ENCODE data around the gene PANK2.
A peak's percentile ranks its signal among the peaks of the same experiment; 100 is the strongest.
"Not testable (repeated sequence)": the region's sequence is repeated elsewhere in the genome, so short reads cannot be mapped to it uniquely, and the experiment has no call there.

Gene PANK2

DNA sequence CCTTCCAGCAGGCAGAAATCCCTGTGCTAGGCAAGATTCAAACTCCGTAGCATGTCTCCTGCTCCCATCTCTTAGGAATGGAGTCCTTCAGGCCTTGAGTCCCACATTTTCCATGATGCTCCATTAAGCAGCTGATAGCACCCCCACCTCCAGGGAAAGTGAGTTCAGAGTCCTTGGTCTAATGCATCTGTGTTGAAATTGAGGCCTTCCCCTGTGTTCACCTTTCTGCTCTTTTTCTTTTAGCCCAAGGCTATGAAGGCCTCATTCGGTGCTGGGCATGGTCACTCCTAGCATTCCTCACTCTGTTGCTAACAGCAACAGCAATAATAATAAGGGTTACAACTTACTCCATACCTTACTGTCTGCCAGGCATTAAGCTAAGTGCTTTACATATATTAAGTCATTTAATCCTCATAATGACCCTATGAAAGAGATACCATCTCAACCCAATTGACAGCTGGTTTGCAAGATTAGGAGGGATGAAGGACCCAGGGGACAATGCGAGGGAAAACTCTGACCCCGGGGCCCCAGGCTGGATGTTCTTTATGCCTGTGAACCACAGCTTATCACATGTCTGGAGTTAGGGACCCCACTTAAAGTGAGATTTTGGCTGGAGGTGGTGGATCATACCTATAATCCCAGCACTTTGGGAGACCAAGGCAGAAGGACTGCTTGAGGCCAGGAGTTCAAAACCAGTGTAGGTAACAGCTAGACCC, 17.5 kb upstream of the PANK2 start:
- no peak for DNase-seq

DNA sequence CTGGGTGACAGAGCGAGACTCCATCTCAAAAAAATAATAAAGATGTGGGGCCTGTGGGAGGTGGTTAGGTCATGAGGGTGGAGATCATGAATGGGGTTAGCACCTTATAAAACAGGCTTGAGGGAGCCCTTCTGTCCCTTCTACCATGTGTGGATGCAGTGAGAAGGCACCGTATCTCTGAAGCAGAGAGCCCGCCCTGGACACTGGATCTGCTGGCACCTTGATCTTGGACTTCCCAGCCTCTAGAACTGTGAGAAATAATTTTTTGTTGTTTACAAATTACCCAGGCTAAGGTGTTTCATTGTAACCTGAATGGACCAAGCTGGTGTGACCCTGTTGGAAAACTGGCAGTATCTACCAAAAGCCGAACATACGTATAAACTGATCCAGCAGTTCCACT, 15.7 kb upstream of the PANK2 start:
- no peak for DNase-seq

DNA sequence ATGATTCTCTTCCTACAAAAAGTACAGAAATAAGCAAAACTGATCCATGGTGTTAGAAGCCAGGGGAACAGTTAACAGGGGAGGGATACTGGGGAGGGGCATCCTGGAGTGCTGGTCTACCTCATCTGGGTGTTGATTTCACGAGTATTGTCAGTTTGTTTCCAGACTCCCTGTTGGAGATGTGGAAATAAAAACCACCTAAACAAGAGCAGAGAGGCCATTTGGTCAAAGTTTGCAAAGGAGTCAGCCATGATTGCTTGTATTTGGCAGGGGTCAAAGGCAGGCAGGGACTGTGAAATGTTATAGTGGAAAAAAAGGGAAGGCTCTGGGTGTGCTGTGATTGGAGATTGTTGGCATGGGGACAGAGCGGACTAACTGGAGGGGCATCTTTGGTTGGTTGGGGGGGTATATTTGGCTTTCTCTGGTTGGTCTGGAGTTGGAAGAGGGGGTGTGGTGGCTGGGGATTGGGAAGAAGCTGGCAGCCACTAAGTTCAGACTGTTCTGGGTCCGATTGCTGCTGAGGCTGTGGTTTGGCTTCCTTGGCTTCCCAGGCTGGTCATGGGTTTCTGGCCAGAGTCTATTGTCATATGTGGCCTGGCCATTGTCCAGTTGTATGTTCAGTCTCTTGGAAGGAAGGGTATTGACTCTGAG, 14.9 kb upstream of the PANK2 start:
- DNase-seq = no peak

DNA sequence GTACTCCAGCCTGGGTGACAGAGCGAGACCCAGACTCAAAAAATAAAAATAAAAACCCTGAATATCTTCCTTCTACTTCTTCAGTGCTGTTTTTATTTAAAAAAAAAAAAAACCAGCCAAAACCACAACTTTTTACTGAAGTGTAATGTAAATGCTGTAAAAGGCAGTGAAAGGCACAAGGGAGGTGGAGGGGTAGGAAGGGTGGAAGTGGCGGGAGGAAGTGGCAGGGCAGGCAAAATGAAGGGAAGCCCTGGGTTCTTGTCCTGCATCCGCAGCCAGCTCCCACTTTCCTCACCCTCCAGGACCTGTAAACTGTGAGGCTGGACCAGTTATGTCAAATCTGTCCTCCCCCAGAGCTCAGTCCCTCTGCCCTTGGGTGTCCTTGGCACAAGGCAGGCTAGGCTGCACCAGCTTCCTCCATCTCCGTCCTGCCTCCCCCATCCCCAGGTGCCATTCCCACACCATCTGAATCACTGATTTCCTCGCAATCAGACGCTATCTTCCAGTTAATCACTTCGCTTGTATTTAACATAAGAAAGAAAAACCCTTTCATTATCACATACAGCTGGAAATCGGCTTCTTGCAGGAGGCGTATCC, 13.7 kb upstream of the PANK2 start:
- no peak for DNase-seq

DNA sequence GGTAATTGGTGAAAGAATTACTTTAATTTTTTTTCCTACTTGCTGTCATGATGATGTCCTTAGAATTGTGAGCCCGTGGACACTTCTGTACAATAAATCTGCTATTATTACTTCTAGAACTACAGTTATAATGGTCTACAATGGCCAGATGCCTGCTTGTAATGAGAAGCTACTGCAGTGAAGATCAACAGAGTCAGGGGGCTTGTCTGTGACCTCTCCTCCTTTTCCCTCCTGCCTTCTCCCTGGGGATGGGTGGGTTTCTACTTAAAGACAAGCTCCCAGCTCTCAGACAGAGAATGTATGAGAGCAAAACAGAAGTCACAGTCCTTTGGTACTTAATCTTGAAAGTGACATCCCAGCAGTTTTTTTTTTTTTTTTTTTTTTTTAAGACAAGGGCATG, 13.2 kb upstream of the PANK2 start:
- DNase-seq = no peak

DNA sequence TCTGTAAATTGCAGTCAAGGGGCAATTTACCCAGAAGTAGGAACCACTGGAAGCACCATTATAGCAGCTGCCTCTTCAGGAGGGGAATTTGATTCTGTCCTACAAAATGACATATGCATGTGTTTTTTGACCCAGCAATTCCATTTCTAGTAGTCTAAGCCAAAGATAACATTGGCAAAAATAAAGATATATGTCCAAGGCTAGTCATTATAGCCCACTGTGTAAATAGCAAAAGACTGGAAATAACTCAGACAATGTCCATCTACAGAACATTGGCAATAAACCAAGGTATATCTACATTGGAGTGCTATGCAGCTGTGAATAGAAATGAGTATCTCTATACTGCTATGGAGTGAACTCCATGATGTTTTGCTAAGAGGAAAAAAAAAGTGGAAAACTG, 12.5 kb upstream of the PANK2 start:
- DNase-seq = no peak

DNA sequence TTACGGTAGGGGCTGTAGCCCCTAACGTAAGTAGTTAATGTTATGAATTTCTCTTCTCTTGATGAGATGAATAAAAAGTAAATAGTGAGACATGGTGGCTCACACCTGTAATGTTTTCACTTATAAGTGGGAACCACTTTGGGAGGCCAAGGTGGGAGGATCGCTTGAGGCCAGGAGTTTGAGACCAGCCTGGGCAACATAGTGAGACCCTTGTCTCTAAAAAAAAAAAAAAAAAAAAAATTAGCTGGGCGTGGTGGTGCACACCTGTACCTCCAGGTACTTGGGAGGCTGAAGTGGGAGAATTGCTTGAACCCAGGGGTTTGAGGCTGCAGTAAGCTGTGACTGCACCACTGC, 10.3 kb upstream of the PANK2 start:
- not testable (repeated sequence) for DNase-seq

DNA sequence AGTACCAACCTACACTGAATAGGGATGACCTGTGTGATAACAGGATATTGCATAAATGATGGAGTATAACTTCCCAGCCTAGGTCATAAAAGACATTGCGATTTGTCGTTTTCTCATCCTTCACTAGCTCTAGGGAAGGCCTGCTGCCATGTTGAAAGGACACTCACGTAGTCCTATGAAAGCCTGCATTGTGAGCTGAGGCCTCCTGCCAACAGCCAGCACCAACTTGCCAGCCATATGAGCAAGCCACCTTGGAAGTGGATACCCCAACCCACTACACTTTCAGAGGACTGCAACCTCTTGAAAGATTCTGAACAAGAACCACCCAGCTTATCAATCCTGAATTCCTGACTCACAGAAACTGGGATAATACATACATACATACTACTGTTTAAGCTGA, 3.5 kb upstream of the PANK2 start:
- DNase-seq = no peak

DNA sequence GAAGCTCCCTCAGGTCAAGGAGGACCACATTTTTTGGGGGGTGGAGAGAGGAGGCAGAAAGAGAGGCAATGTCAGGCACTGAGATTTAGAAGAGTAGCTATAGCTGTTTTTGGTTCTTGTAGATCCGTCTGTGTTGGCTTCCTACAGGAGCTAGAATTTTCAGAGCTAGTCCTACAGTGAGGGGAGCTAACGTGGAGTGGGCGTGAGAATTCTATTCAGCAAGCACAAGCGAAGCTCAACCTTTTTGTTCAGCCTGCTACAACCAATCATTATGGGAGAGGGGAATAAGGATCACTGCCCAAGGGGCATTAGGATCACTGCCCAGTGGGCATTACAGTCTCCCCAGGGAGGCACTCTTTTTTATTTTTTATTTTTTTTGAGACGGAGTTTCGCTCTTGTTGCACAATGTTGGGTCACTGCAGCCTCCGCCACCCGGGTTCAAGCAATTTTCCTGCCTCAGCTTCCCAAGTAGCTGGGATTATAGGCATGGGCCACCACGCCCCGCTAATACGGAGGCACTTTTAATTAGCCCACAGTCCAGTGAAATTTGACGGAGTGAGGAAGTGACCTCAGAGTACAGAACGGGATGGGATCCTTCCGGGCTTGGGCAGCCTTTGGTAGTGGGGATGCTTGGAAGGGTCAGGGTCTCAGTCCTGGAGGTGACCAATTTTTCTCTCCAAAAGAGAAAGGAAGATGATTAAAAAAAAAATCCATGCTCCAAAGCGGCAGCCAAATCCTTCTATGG, 1.1 kb upstream of the PANK2 start:
- no peak for DNase-seq

DNA sequence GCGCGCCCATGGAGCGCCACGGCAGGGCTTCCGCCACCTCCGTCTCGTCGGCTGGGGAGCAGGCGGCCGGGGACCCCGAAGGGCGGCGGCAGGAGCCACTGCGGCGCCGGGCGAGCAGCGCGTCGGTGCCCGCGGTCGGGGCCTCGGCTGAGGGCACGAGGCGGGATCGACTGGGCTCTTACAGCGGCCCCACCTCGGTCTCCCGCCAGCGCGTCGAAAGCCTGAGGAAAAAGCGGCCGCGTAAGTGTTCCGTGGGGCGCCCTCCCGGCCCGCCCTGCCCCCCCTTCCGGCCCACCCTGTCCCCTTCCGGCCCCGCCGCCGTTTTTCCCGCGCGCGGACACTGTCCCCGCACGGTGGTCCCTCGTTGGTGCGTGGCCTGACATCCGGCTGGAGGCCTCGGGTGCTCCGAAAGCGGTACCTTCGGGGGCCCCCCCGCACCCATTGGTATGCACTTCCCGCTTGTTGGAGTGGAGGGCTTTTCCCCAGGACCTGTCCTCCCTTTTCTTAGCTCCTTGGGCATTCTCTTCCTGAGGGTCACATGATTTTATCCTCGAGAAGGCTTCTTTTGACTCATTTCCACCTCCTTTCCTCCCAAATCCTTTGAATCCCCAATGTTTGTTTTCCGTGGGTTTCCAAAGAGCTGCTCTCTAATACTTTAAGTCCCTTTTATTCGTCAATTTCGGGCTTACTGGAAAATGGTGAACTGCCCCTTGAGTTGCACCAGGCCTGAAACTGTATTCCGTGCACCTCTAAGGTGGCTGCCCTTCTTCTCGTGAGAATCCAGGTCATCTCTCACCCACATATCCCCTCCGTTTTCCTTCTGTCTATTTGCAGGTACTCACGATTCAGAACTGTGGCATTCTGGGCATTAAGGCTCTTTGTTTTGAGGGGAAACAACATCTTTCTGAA, 556 bp downstream of the PANK2 start:
- DNase-seq = peak; percentile 31

DNA sequence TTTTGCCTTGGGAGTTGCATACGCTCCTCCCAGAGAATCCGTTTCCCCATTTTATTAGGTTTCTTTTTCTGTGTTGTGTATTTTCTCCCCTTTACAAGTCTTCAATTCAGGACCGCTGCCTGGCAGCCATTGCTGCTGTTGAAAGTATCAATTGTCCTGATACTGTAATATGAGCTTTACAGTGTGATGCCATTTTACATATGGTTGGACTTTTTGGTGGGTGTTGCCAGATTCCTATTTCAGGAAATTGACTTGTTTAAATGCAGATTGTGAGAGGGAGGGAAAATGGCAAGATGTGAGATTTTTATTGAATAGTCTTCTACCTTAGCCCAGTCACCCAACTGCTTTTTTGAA, 1.2 kb downstream of the PANK2 start:
- peak; percentile 40 for DNase-seq

DNA sequence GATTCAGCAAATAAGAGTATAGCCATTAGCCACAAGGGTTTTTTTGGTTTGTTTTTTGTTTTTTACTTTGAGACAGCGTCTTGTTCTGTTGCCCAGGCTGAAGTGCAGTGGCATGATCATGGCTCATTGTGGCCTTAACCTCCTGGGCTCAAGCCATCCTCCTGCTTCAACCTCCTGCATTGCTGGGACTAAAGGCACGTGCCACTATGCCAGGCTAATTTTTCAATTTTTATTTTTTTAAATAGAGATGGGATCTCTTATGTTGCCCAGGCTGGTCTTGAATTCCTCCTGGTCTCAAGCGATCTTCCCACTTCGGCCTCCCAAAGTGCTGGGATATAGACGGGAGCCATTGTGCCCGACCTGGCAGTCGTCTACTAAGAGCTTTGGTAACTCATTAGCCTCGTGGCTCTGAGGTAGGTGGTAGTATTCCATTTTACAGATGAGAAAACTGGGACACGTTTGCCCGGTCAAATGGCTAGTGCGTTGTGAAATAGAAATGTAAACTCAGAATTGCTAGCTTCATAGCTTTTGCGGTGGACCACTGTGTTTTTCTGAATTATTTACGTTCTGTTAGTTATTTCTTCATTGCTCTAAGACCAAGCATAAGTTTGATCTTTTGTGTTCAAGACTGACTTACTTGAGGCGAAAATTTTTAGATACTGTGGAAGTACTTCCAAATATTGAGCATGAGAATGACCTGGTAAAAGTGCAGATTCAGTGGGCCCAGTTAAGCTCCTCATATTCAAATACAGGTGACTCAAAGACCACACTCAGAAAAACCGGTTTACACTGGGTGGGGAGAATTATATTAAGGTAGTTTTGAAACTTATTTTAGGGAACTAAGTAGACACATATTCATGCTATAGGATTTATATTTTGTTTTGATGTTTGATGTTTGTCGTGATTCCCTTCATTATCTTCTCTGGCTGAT, 2.1 kb downstream of the PANK2 start:
- no peak for DNase-seq

DNA sequence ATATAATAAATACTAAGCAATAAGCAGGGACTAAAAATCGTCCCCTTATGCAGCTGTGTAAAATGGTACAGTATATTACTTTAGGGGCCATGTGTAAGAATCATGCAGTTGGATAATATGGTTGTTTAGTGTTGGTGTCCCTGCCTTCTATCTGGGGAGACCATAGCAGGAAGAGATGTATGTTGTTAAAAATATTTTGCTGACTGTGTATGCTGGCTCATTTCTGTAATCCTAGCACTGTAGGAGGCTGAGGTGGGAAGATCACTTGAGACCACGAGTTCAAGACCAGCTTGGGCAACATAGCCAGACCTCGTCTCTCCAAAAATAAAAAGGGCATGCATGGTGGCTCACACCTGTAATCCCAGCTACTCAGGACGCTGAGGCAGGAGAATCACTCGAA, 5.6 kb downstream of the PANK2 start:
- no peak for DNase-seq

DNA sequence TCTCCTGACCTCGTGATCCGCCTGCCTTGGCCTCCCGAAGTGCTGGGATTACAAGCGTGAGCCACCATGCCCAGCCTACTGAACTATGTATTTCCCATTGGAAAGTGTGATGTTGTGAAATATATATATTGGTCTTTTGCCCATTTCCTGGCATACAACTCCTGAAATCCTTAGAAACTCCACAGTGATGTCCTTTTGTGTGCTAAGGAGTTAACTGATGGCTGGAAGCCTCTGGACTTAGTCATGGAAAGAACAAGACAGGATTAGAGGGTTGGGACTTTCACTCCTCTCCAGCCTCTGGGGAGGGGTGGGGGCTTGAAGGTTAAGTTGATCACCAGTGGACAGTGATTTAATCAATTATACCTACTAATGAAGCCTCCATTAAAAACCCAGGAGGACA, 7.1 kb downstream of the PANK2 start:
- peak; percentile 58 for DNase-seq

DNA sequence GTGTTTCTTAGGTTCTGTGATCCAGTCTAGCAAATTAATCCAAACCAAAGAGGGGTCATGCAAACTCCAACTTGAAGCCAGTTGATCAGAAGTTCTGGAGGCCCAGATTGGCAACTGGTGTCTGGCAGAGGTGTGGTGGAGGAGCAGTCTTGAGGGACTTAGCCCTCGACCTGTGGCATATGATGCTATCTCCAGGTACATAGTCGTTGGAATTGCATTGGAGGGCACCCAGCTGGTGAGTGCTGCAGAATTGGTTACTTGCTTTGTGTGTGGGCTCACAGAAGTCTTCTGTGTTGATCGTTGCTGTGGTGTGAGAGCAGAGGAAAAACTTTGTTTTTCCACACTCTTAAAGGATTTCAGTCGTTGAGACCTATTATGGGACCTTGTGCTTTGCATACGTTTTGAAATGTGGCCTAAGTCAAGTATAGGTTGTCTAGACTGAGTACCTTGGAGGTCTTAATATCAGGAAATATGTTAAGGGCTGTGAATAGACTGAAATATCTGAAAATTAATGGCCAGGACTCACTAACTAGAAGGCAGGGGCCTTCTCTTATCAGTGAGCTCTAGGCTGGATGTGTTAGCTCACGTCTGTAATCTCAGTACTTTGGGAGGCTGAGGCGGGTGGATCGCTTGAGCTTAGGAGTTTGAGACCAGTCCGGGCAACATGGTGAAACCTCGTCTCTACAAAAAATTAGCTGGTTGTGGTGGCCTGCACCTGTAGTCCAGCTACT, 7.8 kb downstream of the PANK2 start:
- DNase-seq = no peak

DNA sequence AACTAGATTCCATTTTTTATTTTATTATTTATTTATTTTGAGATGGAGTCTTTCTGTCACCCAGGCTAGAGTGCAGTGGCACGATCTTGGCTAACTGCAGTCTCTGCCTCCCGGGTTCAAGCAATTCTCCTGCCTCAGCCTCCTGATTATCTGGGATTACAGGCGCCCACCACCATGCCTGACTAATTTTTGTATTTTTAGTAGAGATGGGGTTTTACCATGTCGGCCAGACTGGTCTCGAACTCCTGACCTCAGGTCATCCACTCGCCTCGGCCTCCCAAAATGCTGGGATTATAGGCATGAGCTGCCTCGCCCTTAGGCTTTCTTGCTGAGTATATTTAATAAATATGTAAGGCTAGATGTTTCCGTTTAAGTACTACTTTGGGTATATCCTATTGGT, 9.0 kb downstream of the PANK2 start:
- DNase-seq = not testable (repeated sequence)

DNA sequence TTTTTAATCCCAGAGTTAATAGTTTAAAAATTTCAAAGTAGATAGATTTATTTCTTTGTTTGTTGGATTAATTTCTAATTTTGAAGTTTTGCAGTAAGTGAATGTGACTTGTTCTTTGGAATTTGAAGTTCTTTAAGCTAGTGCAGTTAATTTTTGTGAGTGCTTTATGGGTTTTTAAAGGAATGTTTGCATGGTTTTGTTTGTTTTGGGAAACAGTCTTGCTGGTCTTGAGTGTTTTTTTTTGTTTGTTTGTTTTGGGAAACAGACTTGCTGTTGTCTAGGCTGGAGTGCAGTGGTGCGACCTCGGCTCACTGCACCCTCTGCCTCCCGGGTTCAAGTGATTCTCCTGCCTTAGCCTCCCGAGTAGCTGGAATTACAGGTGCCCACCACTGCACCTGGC, 9.5 kb downstream of the PANK2 start:
- no peak for DNase-seq

DNA sequence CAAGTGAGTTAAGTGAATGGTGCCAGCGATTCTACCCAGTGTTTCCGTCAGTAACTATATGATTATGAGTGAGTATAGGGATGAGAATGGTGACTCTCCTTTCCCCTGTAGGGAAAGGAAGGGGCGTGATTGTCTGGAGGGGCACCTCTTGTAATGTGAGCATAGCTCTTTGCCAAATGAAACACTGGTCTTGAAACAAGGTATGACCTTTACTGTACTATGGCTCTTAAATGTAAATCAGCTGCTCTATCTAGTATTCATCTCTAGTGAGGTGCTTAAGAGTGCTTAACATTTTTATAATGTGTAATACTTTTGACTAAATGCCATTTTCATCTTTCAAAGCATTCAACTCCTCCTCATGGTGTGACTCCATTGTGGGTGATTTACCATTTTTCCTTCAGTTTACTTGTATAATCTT, 11.0 kb downstream of the PANK2 start:
- no peak for DNase-seq

DNA sequence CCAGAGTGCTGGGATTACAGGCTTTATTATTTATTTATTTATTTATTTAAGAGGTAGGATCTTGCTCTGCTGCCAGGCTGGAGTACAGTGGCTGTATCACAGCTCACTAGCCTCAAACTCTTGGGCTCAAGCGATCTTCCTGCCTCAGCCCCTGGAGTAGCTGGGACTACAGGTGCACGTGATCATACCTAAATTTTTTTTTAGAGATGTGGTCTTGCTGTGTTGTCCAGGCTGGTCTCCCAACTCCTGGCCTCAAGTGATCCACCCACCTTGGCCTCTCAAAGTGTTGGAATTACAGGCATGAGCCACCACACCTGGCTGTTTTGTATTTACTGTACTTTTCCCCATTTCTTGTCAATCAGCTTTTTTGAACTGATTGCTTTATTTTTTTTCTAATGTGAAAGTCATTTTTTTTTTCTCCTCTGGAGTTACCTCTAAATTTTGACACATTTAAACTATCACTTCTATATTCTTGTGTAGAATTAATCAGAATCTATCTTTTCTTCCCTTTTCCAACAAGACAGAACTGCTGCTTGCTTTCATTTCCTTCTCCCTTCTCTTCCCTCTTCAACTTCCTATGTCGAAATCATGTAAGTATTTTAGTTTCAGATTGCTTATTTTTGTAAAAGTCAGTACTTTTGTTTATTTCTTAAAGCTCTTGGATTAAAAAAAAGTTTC, 12.0 kb downstream of the PANK2 start:
- no peak for DNase-seq

DNA sequence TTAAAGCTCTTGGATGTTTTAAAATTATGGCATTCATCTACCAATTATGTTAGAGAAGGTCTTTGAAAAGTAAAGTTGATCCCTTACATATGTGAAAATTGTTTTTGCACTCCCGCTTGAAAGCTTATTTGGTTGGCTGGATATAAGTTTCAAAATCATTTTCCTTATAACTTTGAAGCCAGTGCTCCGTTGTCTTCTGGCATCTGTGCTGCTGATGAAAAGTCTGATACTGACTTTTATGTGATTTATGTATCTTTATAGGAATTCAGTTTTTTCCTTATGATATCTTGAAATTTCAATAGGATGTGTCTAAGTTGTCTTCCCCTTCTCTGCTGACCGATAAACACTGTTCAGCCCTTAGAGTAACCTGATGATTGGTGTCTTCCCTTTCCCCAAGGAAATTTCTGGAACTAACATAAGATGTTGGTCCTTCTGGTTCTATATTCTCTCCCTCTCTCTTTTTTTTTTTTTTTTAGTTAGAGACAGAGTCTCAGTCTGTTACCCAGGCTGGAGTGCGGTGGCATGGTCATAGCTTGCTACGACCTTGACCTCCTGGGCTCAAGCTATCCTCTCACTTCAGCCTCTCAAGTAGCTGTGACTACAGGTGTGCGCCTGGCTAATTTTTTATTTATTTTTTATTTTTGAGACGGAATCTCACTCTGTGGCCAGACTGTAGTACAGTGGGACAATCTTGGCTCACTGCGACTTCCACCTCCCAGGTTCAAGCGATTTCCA, 12.7 kb downstream of the PANK2 start:
- no peak for DNase-seq
